Measurements from ENCODE around the gene CLDND1.

GRCh38 chr3:98531622-98532274, 9.0 kb upstream of the CLDND1 start, which contains the start of gene GPR15:
- TF ChIP-seq EP300 (IDR thresholded peaks at IDR 0.05) (no peak), POLR2A (IDR thresholded peaks at IDR 0.05) (no peak), CTCF (IDR thresholded peaks at IDR 0.05) (no peak), POLR2AphosphoS5 (IDR thresholded peaks at IDR 0.05) (no peak)

All from upper lobe of left lung (tissue), 4 donors.